ENCODE data around the gene HMGN1.

GRCh38 chr21:39318091-39318959, 30.6 kb downstream of the HMGN1 start:
- no peak for TF ChIP-seq EZH2 (IDR thresholded peaks at IDR 0.05; ENCODE audit: borderline replicate concordance, low read length)
- TF ChIP-seq CTCF (IDR thresholded peaks at IDR 0.05; ENCODE audit: low read length): no peak
